Endothelial cell of umbilical vein (primary cell): Measurements from ENCODE around the gene INHA. TPM values are rescaled to one million over a fixed set of nuclear protein-coding genes. Genes with fewer than 3 reads are reported as not detected.

Source experiments
- BruUV-seq: library from RNA; stranded (reverse); fragments of 400-500 nt; replicated peaks from 2 replicates; lab custom pipeline; 2021; lab: Mats Ljungman, UMichigan
- CTCF ChIA-PET: fragments of 300-600, 350-600 bp; sonication (Branson Sonifier 250); formaldehyde crosslinking; loops from one replicate; lab custom pipeline; 2021; ENCODE audit warnings: antibody characterized with exemption, inconsistent platforms; lab: Charles Lee
- POLR2A ChIA-PET: fragments of 300-600, 350-600 bp; sonication (Branson Sonifier 250); formaldehyde crosslinking; loops from one replicate; lab custom pipeline; 2021; ENCODE audit warnings: antibody characterized with exemption, inconsistent platforms; lab: Charles Lee
- DNase-seq: peaks from one replicate; pipeline ENCODE4 v3.0.0-alpha.2; 2011; ENCODE audit warnings: low read depth, low spot score
- FAIRE-seq: peaks from 2 replicates; lab custom pipeline; 2011; peaks lifted over from hg19 to GRCh38; lab: Jason Lieb, UNC
- H2AFZ ChIP-seq: 2 replicates; pipeline ENCODE4 v1.6.0; 2012; ENCODE audit warnings: low read depth, low read length, control low read depth, inconsistent platforms
- H3K27ac ChIP-seq: 2 replicates; pipeline ENCODE4 v1.5.1; 2011; ENCODE audit warnings: low read depth, mild to moderate bottlenecking, control low read depth, low read length, moderate library complexity; ENCODE audit not compliant: insufficient read depth
- H3K27me3 ChIP-seq, 2 experiments: 2 replicates each; pipeline versions ENCODE4 v1.6.0 to v1.6.1; 2011; ENCODE audit warnings: low read length in 2 of 2, mixed read lengths in 1 of 2; ENCODE audit not compliant: control insufficient read depth in 2 of 2, insufficient read depth in 2 of 2
- H3K36me3 ChIP-seq, 2 experiments: 2 replicates in 1 of 2; 3 replicates in 1 of 2; pipeline ENCODE4 v1.5.1; 2011; ENCODE audit warnings: low read length in 2 of 2, mild to moderate bottlenecking in 1 of 2, moderate library complexity in 1 of 2; ENCODE audit not compliant: control insufficient read depth in 2 of 2, insufficient read depth in 2 of 2; ENCODE audit errors: extremely low read depth in 1 of 2
- H3K4me1 ChIP-seq: 3 replicates; pipeline ENCODE4 v1.5.1; 2011; ENCODE audit warnings: mild to moderate bottlenecking, low read length; ENCODE audit not compliant: control insufficient read depth, insufficient read depth; ENCODE audit errors: extremely low read depth
- H3K4me2 ChIP-seq: 2 replicates; pipeline ENCODE4 v1.6.1; 2011; ENCODE audit warnings: low read length, control low read depth, mixed read lengths; ENCODE audit not compliant: insufficient read depth
- H3K4me3 ChIP-seq, 3 experiments: fragments of 200-600 bp in 1 of 3; sonication (generic), shearing (Covaris generic) in 1 of 3; replicated peaks in 1 of 3; 2 replicates each; pipeline ENCODE4 v1.5.1; 2011 to 2016; ENCODE audit warnings: control low read depth in 3 of 3, low read length in 3 of 3, mild to moderate bottlenecking in 2 of 3, inconsistent platforms in 1 of 3, low read depth in 1 of 3, moderate library complexity in 1 of 3; ENCODE audit not compliant: insufficient read depth in 1 of 3
- H3K79me2 ChIP-seq: 2 replicates; pipeline ENCODE4 v1.6.0; 2012; ENCODE audit warnings: low read length, inconsistent platforms; ENCODE audit not compliant: control insufficient read depth, insufficient read depth
- H3K9ac ChIP-seq: replicated peaks from 2 replicates; pipeline ENCODE3; 2011; ENCODE audit warnings: low read length, control low read depth; ENCODE audit not compliant: insufficient read depth; ENCODE audit errors: extremely low read depth
- H3K9me1 ChIP-seq: replicated peaks from 3 replicates; pipeline ENCODE4 v1.6.0; 2011; ENCODE audit warnings: mild to moderate bottlenecking, low read length; ENCODE audit not compliant: control insufficient read depth, insufficient read depth; ENCODE audit errors: extremely low read depth
- H3K9me3 ChIP-seq: replicated peaks from 2 replicates; pipeline ENCODE4 v1.5.1; 2012; ENCODE audit warnings: low read length, inconsistent platforms; ENCODE audit not compliant: control insufficient read depth, insufficient read depth
- H4K20me1 ChIP-seq: replicated peaks from 2 replicates; pipeline ENCODE3; 2011; ENCODE audit warnings: mild to moderate bottlenecking, low read length; ENCODE audit not compliant: control insufficient read depth, insufficient read depth; ENCODE audit errors: extremely low read depth
- CTCF ChIP-seq, 2 donors: IDR thresholded peaks; 1 replicate in 1 of 2; 2 replicates in 1 of 2; pipeline ENCODE4 v1.5.1; 2011; ENCODE audit warnings: low read length in 2 of 2, mild to moderate bottlenecking in 2 of 2, moderate library complexity in 2 of 2, control low read depth in 1 of 2, inconsistent platforms in 1 of 2, low read depth in 1 of 2; ENCODE audit not compliant: insufficient read depth in 1 of 2; ENCODE audit errors: extremely low read depth in 1 of 2
- GATA2 ChIP-seq: IDR thresholded peaks from 2 replicates; pipeline ENCODE4 v1.7.0; 2011; ENCODE audit warnings: low read depth, mild to moderate bottlenecking, moderate library complexity, mixed read lengths, low read length; ENCODE audit not compliant: insufficient read length, insufficient read depth
- POLR2A ChIP-seq: IDR thresholded peaks from 2 replicates; pipeline ENCODE4 v1.6.1; 2012; ENCODE audit warnings: low read depth, mild to moderate bottlenecking, control low read depth, low read length
- dilution Hi-C: fragments of 300-500 bp; cut with MboI; formaldehyde crosslinking; loops from one replicate; pipeline ENCODE4 v1.15.0; 2019; ENCODE audit warnings: low sequenced_read_pairs; ENCODE audit not compliant: extremely low pct_ligation_motif_present
- intact Hi-C: fragments of 100-400 bp; cut with micrococcal nuclease; formaldehyde crosslinking; loops from one replicate; pipeline ENCODE4 v1.10.0; 2022
- microRNA-seq: library from miRNA; unstranded; fragments of <30 nt; microRNA quantifications from one replicate; pipeline ENCODE4 v1.2.0, GENCODE V29; 2021; ENCODE audit warnings: borderline number of aligned reads, borderline replicate concordance
- polyA plus RNA-seq, 4 experiments: library from polyadenylated mRNA; depleted of rRNA in 3 of 4; stranded (reverse) in 3 of 4; unstranded in 1 of 4; fragments of >200 nt; gene quantifications; 2 replicates each; pipeline versions ENCODE4 v1.2.1 to v1.2.3, GENCODE V29; 2011 to 2012; ENCODE audit warnings: missing spikeins in 1 of 4
- small RNA-seq: library from RNA; depleted of rRNA; stranded (forward); fragments of <200 nt; gene quantifications from one replicate; pipeline ENCODE3, GENCODE V24; 2012; ENCODE audit warnings: low replicate concordance, low read depth; ENCODE audit not compliant: insufficient read depth, insufficient read length
- total RNA-seq: library from RNA; stranded (reverse); gene quantifications from 2 replicates; pipeline ENCODE4 v1.2.3, GENCODE V29; 2021

The INHA gene
- total and polyA plus RNA-seq, 2 donors (not counting 3 experiments of a cell fraction or from before 2014, with no cell fraction given), result 0.06 TPM; not detected in 1

GRCh38 chr2:219625179-219625578 is 53.1 kb downstream of the INHA start:
- dilution Hi-C loops, result no loop called here
- Histone ChIP-seq H3K4me3 (no peak overlapping the region), H3K79me2 (no peaks in the 10 kb centered on the region), H3K9me1 (no peaks in the 10 kb centered on the region), H3K27me3 (peaks cover 12 to 14% of the 10 kb centered on the region in 2 experiments), H3K4me2 (no peak overlapping the region), H3K4me1 (no peaks in the 10 kb centered on the region), H3K9me3 (no peaks in the 10 kb centered on the region), H3K27ac (no peak overlapping the region), H3K9ac (no peak overlapping the region), H3K36me3 (no peaks in the 10 kb centered on the region), H2AFZ (no peak overlapping the region), H4K20me1 (no peaks in the 10 kb centered on the region)
- TF ChIP-seq GATA2 (no peak), POLR2A (no peak), CTCF (IDR thresholded peaks at IDR 0.05; ENCODE audit: extremely low read depth in 1 of 2, insufficient read depth in 1 of 2, low read depth in 1 of 2, low read length in 2 of 2) (no peak)
- ChIA-PET CTCF (interaction anchor here (2.0 kb wide), 1 partner anchor 64 kb away, joined by 5 read pairs; no protein-coding TSS in a partner anchor), POLR2A (no interaction called here)
- no peak for DNase-seq
- intact Hi-C loops, result no loop called here
- FAIRE-seq, result no peak
- no TSS peak for BruUV-seq

Small RNA genes lying within 50 kb of the gene (microRNA-seq; reads per million reads assigned to microRNA genes)
- gene MIR3132, result not detected

Small RNA genes lying within 50 kb of the gene (small RNA-seq; reads per million reads assigned to genes)
- gene MIR3132 (not detected), gene RN7SKP213 (not detected)

Other genes starting within 250 kb of the INHA start
- not detected in 2 replicates for gene RESP18, start 239.6 kb upstream of the INHA start, total RNA-seq
- gene RESP18, start 239.6 kb upstream of the INHA start, polyA plus RNA-seq, result not detected in 2 replicates
- 40.4 and 43.1 TPM in 2 replicates for gene DNPEP, start 184.4 kb upstream of the INHA start, total RNA-seq
- gene DNPEP, start 184.4 kb upstream of the INHA start, polyA plus RNA-seq, result 77.5 and 83.2 TPM in 2 replicates
- gene DES, start 153.9 kb upstream of the INHA start, total RNA-seq, result not detected in 2 replicates
- not detected in 2 replicates for gene DES, start 153.9 kb upstream of the INHA start, polyA plus RNA-seq
- 0.21 and 0.84 TPM in 2 replicates for gene SPEG, start 137.5 kb upstream of the INHA start, total RNA-seq
- gene SPEG, start 137.5 kb upstream of the INHA start, polyA plus RNA-seq, result 3.5 TPM in 2 replicates
- gene GMPPA, start 73.4 kb upstream of the INHA start, total RNA-seq, result 34.1 and 39.1 TPM in 2 replicates
- gene GMPPA, start 73.4 kb upstream of the INHA start, polyA plus RNA-seq, result 104 and 126 TPM in 2 replicates
- gene ASIC4, start 57.8 kb upstream of the INHA start, total RNA-seq, result not detected in 2 replicates
- not detected in 2 replicates for gene ASIC4, start 57.8 kb upstream of the INHA start, polyA plus RNA-seq
- 0.24 and 0.30 TPM in 2 replicates for gene CHPF, start 28.5 kb upstream of the INHA start, total RNA-seq
- gene CHPF, start 28.5 kb upstream of the INHA start, polyA plus RNA-seq, result 0.32 and 0.72 TPM in 2 replicates
- gene TMEM198, start 28.3 kb upstream of the INHA start, total RNA-seq, result not detected in 2 replicates
- not detected in 2 replicates for gene TMEM198, start 28.3 kb upstream of the INHA start, polyA plus RNA-seq
- gene OBSL1, start 771 bp upstream of the INHA start, total RNA-seq, result 8.0 and 16.7 TPM in 2 replicates
- gene OBSL1, start 771 bp upstream of the INHA start, polyA plus RNA-seq, result 20.4 and 20.7 TPM in 2 replicates
- 19.2 and 20.2 TPM in 2 replicates for gene STK11IP, start 25.5 kb downstream of the INHA start, total RNA-seq
- 17.7 and 19.8 TPM in 2 replicates for gene STK11IP, start 25.5 kb downstream of the INHA start, polyA plus RNA-seq
- gene SLC4A3, start 55.3 kb downstream of the INHA start, total RNA-seq, result 0.21 and 0.35 TPM in 2 replicates
- gene SLC4A3, start 55.3 kb downstream of the INHA start, polyA plus RNA-seq, result 0.24 and 0.29 TPM in 2 replicates